GM18867 (cell line): ENCODE data around the gene PLD6.
"Not testable (repeated sequence)": the region's sequence is repeated elsewhere in the genome, so short reads cannot be mapped to it uniquely, and the experiment has no call there.

Experiments
- ATAC-seq: cut with Tn5 transposase; IDR thresholded peaks from one replicate; pipeline ENCODE4 v1.9.1; 2021; ENCODE audit warnings: mild to moderate bottlenecking, moderate library complexity; ENCODE audit not compliant: unreplicated experiment

Gene PLD6, protein sequence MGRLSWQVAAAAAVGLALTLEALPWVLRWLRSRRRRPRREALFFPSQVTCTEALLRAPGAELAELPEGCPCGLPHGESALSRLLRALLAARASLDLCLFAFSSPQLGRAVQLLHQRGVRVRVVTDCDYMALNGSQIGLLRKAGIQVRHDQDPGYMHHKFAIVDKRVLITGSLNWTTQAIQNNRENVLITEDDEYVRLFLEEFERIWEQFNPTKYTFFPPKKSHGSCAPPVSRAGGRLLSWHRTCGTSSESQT

DNA sequence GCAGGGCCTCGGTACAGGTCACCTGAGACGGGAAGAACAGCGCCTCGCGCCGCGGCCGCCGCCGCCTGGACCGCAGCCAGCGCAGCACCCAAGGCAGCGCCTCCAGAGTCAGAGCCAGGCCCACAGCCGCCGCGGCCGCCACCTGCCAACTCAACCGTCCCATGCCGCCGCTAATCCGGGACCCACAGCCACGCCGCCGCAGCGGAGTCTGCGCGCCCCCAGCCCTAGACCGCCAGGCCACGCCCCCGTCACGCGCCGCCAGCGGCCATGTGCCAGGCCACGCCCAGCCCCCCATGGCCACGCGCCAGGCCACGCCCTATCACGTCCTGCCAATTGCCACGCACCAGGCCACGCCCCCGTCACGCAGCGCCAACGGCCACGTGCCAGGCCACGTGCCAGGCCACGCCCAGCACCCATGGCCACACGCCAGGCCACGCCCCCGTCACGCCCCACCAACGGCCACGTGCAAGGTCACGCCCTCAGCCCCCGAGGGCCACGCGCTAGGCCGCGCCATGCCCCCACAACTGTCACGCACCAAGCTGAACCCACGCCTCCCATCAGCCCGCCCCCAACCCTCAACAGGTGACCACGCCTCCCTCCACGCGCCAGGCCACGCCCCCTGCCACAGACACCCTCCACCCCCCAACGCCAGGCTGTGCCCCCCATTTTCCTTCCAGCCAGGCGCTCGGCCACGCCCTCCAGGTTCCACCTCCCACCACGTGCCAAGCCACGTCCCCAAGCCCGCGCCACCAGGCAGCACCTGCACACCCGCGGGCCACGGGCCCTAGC, at the start of gene PLD6:
TSS of gene PLD6 (minus strand) at position 210 of the 789 bp plus-strand sequence. CDS start at position 163, 47 bp downstream.
- ATAC-seq: peak; percentile 68

DNA sequence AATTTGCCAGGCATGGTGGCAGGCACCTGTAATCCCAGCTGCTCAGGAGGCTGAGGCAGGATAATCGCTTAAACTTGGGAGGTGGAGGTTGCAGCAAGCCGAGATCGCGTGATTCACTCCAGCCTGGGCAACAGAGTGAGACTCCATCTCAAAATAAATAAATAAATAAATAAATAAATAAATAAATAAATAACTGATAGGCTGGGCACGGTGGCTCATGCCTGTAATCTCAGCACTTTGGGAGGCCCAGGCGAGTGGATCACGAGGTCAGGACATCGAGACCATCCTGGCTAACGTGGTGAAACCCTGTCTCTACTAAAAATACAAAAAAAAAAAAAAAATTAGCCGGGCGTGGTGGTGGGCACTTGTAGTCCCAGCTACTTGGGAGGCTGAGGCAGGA, 49.6 kb upstream of the PLD6 start:
- not testable (repeated sequence) for ATAC-seq

DNA sequence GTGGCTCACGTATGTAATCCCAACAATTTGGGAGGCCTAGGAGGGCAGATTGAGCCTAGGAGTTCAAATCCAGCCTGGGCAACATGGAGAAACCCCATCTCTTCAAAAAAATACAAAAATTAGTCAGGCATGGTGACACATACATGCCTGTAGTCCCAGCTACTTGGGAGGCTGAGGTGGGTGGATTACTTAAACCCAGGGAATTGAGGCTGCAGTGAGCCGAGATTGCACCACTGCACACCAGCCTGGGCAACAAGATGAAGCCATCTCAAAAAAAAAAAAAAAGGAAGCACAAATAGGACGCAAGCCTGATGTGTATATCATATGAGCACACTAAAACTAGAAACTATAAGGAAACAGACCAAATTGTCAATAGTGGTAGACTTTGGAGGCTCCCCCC, 47.9 kb upstream of the PLD6 start:
- no peak for ATAC-seq

DNA sequence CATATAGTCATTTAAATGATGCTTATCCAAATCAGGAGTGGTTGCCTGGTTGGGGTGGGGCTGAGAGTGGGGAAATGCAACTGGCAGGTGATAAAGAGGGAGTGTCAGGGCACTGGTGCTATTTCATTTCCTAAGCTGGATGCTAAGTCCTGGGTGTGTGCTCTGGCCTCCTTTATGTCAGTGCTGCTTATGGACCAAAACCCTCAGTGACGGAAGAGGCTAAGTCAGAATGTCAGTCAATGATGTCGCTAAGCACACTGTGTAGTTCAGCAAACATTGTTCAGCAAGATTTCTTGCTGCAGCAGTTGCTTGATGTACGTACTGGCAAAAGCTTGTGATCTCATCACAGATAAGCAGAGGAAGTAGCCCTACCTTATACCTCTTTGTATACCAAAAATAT, 47.3 kb upstream of the PLD6 start:
- no peak for ATAC-seq

DNA sequence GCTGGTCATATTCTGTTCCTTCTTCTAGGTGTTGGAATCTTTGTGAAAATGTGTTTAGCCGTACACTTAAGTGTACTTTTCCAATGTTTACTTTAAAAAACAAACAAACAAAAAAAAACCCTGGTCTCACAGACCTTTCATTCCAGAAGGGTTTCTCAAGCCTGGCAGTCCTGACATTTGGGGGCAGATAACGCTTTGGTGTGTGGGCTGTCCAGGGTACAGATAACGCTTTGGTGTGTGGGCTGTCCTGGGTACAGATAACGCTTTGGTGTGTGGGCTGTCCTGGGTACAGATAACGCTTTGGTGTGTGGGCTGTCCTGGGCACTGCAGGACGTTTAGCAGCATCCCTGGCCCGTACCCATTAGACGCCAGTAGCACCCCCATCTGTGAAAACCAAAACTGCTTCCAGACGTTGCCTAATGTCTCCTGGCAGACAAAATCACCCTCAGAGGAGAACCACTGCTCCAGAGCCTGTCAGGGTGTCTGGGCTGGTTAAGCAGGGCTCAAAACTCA, 46.1 kb upstream of the PLD6 start:
- no peak for ATAC-seq

DNA sequence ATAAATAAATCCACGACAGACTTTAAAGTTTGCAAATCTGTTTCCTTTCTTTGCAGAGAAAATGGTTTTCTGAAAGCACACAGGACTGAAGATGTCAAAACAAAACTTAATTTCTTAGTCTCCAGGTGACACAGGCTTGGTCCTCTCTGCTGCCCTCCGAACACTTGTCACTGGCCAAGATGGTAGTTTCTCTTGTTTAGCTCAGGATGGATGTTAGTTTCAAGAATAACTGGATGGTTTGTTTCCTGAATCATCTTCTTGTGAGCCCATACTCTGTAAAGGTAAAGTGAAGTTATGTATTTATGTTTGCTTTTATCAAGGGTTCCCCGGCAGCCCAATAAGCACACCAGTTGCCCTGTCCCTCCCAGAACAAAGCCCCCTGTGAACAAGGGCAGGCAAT, 40.7 kb upstream of the PLD6 start:
- ATAC-seq: no peak

DNA sequence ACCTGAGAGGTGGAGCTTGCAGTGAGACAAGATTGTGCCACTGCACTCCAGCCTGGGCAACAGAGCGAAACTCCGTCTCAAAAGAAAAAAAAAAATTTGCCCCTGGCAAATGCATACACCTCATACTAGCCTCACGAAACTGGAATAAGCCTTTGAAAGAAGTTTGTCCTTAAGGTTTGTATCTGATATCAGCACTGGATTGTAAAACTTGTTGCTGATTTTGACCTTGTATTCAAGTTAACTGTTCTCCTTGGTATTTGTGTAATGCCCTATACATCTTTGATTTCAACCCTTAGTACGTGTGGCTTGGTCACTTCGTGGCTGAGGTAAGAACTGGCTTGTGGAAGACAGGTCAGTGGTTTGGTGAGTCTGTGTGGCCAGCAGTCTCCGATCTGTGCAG, 37.0 kb upstream of the PLD6 start:
- ATAC-seq: no peak

DNA sequence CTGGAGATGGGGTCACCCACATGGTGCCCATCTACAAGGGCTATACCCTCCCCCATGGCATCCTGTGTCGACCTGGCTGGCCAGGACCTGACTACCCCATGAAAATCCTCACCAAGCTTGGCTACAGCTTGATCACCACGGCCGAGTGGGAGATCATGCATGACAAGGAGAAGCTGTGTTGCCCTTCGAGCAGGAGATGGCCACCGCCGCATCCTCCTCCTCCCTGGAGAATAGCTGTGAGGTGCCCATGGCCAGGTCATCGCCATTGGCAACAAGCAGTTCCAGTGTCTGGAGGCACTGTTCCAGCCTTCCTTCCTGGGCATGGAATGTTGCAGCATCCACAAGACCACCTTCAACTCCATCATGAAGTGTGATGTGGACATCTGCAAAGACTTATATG, 36.1 kb upstream of the PLD6 start:
- no peak for ATAC-seq

DNA sequence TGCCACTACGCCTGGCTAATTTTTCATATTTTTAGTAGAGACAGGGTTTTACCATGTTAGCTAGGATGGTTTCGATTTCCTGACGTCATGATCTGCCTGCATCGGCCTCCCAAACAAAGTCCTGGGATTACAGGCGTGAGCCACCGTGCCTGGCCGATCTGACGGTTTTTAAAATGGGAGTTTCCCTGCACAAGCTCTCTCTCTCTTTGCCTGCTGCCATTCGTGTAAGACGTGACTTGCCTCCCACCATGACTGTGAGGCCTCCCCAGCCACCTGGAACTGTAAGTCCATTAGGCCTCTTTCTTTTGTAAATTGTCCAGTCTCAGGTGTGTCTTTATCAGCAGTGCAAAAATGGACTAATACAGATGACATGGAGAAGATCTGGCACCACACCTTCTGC, 35.5 kb upstream of the PLD6 start:
- no peak for ATAC-seq

DNA sequence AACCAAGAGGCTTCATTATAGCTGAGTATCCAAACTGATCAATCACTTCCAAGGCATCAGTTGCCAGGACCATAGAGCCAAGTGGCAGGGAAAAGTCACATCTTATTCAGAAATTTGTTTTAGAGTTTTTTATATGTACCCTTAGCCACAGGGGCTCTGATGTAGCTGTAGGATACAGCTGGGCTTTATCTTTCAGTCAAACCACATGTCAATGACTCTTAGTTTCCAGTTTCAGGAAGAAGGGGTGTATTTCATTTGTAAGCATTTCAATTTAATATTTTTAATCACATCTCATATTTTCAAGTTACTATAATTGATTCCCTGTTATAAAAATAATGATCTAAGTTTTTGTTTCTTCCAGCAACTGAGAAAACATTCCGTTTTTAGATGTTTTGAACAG, 33.7 kb upstream of the PLD6 start:
- no peak for ATAC-seq

DNA sequence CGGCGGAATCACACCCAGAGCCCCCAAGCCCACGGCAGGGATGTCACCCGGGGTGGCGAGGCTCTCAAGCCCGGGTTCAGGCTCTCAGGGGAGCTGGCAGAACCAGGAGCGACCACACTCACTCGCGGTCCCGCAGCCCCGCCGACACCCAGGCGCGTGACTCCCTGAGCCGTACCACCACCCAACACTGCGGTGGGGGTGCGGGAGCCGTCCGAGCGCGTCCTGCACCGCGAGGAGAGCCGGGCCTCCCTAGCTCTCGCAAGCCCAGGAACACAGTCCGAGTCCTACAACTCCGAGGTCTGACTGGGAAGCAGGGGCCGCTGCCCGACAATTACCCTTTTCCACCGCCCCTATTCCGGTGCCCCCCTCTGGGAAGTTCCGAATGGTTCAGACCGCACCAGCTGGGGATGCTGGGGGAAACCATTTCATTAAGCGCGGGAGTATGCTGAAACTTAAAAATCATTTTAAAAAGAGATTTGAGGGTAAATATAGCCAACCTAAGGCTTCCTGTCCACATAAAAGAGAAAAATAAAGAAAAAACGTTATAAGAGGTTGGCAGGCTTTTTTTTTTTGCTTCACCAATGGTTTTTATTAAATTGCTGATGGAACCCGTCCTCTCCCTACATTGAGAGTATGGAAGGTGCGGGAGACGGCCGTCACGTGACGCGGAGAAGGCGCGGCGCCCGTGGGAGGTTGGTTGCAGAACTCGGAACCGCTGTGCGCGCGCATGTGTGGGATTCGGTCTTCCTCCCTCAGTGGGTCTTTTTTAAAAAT, 31.1 kb upstream of the PLD6 start, which contains the start of gene FLCN:
TSS of gene FLCN (minus strand) at position 143 of the 774 bp plus-strand sequence. CDS start 9,031 bp downstream, outside the sequence.
- peak; percentile 82 for ATAC-seq

DNA sequence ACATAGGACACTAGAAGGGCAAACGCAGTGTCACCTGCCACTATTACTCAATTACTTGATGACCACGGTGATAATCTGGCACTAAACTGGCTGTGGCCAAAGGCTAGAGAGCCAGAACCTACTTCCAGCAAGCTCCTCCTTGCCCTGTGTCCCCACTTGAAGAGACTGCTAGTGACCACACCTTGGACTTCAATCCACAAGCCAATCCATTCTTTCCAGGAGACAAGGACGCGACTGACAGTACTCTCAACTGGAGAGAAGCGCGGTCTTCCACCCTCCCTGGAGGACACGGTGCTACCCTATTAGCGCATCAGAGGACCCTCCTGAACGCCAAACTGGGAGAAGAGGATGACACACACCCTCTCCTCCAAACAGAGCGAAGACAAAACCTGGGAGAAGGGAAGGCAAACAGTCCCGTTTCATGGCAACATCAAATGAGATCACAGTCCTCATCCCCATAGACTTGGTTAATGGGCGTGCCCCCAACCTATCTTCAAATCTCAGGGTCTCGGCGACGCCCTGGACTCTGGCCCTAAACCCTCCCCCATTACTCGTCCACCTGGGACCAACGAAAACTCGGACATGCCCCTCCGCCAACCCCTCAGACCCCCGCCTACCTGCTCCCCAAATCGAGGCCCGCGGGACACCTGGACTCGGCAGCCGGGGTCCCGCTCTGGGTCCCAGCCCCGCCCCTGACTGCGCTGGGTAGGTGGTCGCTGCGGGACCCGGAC, 30.3 kb upstream of the PLD6 start:
- ATAC-seq: no peak

DNA sequence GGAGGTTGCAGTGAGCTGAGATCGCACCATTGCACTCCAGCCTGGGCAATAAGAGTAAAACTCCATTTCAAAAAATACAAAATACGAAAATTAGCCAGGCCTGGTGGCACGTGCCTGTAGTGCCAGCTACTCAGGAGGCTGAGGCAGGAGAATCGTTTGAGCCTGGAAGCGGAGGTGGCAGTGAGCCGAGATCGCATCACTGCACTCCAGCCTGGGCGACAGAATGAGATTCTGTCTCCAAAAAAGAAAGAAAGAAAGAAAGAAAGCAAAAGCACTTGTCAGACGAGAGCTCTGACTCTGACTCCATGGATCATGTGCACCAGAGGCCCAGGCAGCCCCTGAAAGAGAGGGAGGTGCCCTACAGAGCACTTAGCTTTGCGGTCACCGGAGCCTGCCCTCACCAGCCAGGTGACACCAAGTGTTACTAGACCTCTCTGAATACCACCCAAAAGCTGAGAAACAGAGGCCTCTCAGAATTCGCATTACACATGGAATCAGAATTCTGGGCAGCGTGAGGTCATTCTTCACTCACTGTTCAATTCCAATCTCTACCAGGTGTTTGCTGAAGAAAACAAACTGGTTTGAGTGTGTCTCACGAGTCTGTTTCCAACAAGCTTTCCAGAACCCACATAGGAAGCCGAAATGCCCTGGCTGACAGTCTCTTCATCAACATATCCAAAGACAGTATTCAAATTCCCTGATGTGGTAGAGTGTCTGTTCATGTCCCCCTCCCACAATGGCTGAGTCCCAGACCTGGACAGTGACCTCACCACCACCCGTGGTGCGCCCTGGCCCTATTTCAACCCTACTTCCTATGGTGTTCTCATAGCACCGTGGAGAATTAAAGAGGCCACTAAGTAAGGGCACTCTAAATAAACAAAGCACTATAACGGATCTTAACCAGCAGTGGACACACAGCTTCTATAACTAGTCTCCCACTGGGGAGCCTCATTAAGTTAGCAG, 29.4 kb upstream of the PLD6 start:
- no peak for ATAC-seq

DNA sequence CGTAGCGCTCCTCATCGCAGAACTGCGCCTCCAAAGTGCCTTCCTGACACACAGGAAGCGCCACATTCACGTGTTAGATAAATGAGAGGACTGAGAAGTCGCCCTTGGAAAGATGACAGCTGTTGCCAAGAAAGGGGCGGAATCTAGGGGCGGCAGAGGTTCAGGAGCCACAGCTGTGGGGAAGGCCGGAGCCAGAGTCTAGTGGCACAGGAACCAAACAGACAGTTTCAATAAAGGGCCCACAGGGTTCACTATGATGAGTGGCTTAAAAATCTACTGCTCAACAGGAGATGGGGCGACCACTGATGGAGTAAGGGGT, 26.1 kb upstream of the PLD6 start:
- no peak for ATAC-seq

DNA sequence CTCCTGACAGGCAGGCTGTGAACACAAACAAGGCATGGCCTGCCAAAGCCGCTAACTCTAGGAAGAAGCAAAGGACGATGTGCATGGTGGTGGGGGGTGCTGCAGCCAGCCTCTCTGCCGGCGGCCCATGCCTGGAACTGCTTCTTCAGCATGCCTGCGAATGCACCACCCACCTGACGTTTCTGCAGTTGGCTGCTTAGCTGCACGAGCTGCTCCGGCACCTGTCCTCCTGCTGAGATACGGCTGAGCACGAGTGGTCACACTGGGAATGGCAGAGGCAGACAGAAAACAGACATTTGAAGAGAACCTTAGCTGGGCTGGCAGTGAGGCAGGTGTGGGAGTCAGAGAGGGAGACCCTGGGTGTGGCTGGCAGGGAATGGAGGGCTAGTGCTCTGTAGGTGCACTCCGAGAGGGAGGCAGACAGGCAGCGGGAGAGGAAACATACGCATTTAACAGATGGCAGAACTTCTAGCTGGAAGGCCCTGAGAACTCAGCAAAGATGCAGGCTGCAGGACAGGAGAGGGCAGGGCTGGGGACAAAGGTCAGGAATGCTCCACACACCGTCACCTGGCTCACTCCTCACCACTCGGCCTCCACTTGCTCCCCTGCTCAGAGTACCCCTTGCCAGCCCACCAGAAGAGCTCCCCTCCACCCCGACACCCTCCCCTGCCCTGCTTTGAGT, 25.6 kb upstream of the PLD6 start:
- no peak for ATAC-seq

DNA sequence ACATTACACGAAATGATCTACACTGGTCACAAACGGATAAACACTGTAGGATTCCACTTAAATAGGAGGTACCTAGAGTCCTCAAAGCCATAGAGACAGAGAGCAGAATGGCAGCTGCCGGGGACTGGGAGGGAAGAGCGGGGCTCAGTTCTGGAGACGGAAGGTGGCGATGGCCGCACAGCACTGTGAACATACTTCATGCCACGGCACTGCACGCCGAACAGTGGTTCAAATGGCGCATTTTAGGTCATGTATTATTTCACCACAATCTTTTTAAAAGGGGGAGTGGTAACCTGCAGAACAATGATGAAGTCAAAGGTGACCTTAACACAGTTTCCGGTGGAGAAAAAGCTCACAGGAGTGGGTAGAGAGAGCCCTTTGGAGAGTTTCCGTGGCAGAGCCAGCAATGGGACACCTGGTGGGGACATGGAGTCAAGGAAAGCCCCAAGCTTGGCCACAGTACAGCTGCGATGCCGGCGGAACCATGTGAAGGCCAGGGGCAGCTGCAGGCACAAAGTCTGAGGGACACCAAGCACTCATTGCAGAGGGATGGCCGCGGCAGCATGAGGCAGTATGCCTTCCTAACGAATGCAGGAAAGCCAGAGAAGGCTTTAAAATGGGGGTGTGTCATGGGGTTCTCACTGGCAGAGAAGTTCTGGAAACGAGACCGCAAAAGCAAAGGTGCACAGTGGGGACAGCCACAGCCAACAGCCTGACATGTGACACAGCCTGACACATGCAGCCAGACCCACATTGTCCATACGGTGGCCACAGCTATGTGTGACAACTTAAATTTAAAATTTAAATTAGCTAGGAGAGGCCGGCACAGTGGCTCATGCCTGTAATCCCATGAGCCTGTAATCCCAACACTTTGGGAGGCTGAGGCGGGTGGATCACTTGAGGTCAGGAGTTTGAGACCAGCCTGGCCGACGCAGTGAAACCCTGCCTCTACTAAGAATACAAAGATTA, 23.6 kb upstream of the PLD6 start:
- no peak for ATAC-seq

DNA sequence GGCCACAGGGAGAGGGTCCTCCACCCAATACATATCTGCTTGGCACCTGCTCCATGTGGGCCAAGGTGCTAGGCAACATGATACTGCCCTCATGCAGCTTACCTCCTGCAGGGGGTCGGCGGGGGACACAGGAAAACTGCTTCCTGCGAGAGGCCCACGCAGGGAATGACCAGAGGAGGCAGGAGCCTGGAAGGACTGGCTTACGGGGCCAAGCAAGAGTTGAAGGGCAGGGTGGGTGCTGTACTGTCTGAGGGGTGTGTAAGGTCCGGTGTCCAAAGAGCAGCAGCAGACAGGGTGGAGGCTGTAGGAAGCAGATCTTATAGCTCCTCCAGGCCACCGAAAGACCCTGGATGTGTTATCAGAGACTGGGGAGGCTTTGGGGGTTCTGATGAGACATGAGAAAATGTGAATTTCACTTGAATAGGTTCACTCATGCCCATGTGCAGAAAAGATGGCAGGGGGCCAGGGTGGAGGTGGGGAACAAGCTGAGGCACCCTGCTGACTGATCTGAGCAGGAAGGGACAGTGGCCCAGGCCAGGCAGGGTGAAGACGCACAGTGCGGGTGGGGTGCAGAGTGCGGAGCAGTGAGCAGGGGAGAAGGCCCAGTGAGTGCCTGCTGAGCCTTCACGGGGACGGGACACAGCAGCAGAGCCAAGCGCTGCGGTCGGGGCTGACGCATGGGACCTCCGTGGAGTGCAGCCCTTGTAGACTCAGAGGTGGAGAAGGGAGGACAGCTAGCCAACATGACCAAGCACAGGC, 22.6 kb upstream of the PLD6 start:
- ATAC-seq: no peak
